HuH-7 (cell line): ENCODE measurements around the gene ZGLP1.

Experiments used
- DNase-seq: peaks from one replicate; pipeline ENCODE4 v3.0.0; 2011; ENCODE audit warnings: low spot score

ZGLP1 gene

GRCh38 chr19:10277795-10278589 lies 31.6 kb downstream of the ZGLP1 start:
- DNase-seq: no peak

DNA sequence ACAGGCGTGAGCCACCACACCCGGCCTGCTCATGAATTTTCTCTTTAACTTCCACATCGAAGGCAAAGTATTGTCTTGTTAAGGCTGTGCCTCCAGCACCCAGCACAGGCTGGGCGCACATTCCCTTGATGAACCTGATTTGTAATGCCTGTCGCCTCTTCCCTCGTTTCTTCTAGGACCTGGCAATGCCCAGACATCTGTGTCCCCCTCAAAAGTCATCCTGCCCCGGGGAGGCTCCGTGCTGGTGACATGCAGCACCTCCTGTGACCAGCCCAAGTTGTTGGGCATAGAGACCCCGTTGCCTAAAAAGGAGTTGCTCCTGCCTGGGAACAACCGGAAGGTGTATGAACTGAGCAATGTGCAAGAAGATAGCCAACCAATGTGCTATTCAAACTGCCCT lies 35.0 kb downstream of the ZGLP1 start:
- DNase-seq: no peak

- no peak for DNase-seq
Measured at GRCh38 chr19:10271543-10272086, 38.0 kb downstream of the ZGLP1 start.

GRCh38 chr19:10270616-10271394 lies 38.8 kb downstream of the ZGLP1 start, which contains the start of gene ICAM1:
TSS of gene ICAM1 (plus strand) at chr19:10271120. CDS start at chr19:10271160, 40 bp downstream.
- DNase-seq: peak; percentile 72

DNA sequence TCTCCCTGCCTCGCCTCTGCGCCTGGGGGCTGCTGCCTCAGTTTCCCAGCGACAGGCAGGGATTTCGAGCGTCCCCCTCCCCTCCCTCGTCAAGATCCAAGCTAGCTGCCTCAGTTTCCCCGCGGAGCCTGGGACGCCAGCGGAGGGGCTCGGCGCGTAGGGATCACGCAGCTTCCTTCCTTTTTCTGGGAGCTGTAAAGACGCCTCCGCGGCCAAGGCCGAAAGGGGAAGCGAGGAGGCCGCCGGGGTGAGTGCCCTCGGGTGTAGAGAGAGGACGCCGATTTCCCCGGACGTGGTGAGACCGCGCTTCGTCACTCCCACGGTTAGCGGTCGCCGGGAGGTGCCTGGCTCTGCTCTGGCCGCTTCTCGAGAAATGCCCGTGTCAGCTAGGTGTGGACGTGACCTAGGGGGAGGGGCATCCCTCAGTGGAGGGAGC lies 39.4 kb downstream of the ZGLP1 start:
- DNase-seq: no peak

GRCh38 chr19:10269333-10270179 lies 40.1 kb downstream of the ZGLP1 start:
- peak; percentile 63 for DNase-seq

DNA sequence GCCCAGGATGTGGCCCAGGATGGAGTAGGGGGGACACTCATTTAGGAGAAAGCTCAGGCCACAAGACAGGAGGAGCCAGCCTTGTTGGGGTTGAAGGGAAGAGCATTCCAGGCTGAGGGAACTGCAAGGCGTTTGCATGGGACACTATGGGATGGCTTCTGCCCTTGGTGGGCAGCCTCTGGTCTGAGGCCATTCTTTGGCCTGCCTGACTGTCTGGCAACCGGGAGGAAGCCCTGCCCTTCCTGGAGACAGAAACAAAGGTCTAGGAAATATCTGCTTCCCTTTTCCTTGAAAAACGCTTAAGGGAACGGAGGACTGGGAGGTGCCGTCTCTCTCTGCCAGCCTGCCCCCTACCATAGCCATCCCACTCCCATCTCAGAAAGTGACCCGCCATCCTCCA lies 41.5 kb downstream of the ZGLP1 start:
- DNase-seq: no peak

- DNase-seq: no peak
Measured at GRCh38 chr19:10266706-10267105, 42.9 kb downstream of the ZGLP1 start.

DNA sequence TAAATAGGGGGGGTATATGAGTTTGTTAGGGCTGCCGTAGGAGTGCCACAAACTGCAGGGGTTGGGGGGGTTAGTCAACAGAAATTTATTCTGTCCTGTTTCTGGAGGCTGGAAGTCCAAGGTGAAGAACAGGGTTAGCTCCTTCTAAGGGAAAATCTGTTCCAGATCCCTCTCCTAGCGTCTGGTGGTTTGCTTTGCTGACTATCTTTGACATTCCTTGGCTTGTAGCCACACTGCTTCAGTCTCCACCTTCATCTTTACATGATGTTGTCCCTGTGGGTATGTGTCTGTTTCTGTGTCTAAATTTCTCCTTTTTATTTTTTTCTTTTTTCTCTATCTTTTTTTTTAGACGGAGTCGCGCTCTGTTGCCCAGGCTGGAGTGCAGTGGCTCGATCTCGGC lies 46.8 kb downstream of the ZGLP1 start:
- no peak for DNase-seq

DNA sequence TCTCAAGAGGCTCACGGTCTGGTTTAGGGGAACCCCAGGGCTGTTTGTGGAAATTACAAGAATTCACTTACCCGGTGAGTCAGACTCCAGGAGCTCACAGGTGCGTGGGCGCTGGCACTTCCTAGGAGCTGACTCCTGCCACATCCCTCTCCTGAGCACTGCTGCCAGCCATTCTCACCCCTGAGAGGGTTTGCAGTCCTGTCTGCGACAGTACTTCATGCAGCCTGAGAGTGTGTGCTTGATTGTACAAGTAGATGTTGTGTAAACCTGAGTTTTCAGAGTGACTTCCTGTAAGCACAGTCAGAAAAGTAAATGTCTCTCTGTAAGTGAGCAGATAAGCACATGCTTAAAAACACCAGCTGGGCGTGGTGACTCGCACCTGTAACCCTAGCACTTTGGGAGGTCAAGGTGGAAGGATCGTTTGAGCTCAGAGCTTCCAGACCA lies 49.5 kb downstream of the ZGLP1 start:
- DNase-seq: no peak

DNA sequence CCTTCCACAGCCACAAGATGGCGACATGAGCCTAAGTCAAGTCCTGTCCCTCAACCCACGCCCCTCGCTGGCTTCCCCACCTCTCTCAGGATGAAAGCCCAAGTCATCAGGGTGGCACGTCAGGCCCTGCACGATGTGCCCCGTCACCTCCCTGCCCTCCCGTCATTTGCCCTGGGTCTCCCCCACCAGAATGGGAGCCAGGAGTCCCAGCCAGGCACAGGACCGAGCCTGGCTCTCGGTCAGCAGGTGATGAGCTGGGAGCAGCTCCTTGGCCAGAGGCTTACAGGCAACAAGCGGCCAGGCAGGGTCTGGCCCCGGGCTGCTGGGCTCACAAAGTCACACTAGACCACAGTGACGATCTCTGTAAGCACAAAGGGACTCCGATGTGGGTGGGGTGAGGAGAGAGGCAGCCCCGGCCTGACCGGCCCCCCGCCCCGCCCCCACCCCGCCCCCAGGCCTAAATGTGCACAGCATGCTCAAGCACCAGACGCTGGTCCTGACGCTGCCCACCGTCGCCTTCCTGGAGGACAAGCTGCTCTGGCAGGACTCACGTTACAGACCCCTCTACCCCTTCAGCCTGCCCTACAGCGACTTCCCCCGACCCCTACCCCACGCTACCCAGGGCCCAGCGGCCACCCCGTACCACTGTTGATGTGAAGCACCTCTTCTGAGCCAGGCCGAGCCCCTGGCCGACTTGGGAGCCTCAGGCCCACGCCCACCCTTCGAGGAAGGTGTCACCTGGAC lies 50.3 kb downstream of the ZGLP1 start:
- peak; percentile 78 for DNase-seq

GRCh38 chr19:10258080-10258710 lies 51.4 kb downstream of the ZGLP1 start:
- no peak for DNase-seq

DNA sequence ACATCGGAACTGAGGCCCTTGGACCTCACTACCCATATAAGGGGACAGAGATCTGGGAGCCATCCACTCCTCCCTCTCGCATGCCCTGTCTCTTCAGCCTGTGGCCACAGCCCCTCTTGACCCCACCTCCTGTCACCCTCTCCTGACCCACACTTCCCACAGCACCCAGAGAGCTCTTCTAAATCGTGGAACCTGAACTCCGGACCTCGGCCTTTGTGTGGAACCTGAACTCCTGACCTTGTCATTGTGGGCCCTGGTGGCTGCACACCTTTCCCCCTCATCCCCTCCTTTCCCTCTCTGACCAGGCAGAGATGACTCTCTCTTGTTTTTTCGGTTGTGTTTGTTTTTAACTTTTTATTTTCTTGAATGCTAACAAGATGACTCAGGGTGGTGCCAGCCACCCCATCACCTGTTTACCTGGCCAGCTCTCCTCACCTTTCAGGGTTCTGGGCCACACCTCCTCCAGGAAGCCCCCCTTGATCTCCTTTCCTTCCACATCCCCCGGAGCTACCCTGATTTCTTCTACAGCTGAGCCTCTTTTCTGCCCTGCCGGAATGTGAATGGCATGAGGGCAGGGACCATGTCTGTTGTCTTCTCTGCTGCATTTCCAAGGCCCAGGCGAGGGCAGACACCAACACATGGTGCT lies 52.5 kb downstream of the ZGLP1 start:
- DNase-seq: no peak

DNA sequence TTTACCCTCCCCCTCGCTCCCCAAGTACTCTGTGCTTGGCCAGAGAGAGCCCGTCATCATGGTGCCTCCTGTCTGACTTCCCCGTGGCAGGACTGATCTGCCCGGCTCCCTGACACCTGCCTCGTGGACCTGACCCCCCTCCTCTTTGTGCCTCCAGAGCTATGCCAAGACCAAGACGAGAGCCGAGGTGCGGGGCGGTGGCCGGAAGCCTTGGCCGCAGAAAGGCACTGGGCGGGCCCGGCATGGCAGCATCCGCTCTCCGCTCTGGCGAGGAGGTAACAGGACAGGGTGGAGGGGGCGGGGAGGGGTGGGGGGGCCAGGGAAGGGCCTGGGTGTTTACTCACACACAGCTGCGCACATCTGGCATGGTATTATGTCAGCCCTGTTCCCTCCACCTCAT lies 53.1 kb downstream of the ZGLP1 start:
- DNase-seq: no peak

- no peak for DNase-seq
Measured at GRCh38 chr19:10255358-10255757, 54.3 kb downstream of the ZGLP1 start.
